ENCODE data around the gene CC2D2B. TPM values are rescaled to one million over a fixed set of nuclear protein-coding genes. Genes with fewer than 3 reads are reported as not detected.
"Not testable (repeated sequence)": the region's sequence is repeated elsewhere in the genome, so short reads cannot be mapped to it uniquely, and the experiment has no call there.

CC2D2B gene
- total and polyA plus RNA-seq, 12 donors: 0.14 to 1.8 (median 0.79) TPM

DNA sequence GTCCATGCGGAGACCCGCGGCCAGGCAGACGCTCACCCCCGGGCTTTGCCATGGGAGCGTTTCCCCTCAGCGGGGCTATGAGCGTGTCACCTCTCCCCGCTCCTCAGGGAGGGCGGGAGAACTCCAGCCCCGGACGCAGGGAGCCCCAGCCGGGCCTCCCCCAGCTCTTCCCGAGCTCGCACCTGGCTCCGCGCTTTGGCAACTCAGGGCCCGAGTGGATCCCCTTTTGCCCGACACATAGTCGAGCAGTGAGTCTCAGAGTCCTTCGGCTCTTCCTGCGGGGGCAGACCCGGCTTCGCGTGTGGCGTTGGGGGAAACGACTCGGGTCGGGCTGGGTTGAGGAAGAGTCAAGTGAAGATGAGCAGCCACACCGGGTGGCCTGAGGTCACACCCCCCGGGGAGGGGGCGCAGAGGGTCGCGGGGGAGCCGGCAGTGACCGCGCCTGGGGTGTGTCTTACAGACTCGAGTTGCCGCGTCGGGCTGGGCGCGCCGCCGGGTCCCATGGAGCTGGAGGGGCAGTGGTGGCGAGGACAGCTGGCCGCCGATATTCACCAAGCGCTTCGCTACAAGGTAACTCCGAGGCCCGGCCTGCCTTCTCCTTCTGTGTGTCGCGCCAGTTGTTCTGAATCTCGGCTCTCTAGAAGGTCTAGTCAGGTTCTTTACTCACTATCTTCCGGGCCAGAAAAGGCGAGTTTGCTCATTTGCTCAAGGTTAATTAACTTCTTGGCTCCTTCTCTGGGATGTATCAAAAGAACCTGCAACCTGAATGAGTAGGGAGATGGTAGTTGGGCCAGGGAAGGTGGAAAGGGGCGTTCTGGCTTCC, 136.3 kb downstream of the CC2D2B start:
- peak; percentile 26 to 50 for DNase-seq
- ATAC-seq: peak; percentile 52 to 81 (median 68)
- H3K36me3 ChIP-seq: peaks cover 0 to 25% (median 0%) of the 10 kb centered on the region in 9 donors
- no peaks in the 10 kb centered on the region for H3K27me3 ChIP-seq
- 2% methylated on average over 57 to 58 of the region's 58 CpGs for WGBS, 2 donors
- TF ChIP-seq, protein P1, sequence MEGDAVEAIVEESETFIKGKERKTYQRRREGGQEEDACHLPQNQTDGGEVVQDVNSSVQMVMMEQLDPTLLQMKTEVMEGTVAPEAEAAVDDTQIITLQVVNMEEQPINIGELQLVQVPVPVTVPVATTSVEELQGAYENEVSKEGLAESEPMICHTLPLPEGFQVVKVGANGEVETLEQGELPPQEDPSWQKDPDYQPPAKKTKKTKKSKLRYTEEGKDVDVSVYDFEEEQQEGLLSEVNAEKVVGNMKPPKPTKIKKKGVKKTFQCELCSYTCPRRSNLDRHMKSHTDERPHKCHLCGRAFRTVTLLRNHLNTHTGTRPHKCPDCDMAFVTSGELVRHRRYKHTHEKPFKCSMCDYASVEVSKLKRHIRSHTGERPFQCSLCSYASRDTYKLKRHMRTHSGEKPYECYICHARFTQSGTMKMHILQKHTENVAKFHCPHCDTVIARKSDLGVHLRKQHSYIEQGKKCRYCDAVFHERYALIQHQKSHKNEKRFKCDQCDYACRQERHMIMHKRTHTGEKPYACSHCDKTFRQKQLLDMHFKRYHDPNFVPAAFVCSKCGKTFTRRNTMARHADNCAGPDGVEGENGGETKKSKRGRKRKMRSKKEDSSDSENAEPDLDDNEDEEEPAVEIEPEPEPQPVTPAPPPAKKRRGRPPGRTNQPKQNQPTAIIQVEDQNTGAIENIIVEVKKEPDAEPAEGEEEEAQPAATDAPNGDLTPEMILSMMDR (IDR thresholded peaks at IDR 0.05): no peak
- peaks cover 0 to 28% (median 19%) of the 10 kb centered on the region in 9 donors for H3K4me1 ChIP-seq
- no peaks in the 10 kb centered on the region for H3K9me3 ChIP-seq
- intact Hi-C loops (cut with DNase I): loop anchor here in 5 of 10 donors (1.0 to 10.0 kb wide), 8 partner anchors 43 to 349 kb away; partner anchors contain the start of genes ZNF518A (in 3 of the 5) and TCTN3 (in 1 of the 5)
- peak overlapping the region in 9 of 10 donors; percentile 79 to 94 (median 89) for H3K27ac ChIP-seq
- H3K4me3 ChIP-seq: peak overlapping the region; percentile 52 to 92 (median 84)

DNA sequence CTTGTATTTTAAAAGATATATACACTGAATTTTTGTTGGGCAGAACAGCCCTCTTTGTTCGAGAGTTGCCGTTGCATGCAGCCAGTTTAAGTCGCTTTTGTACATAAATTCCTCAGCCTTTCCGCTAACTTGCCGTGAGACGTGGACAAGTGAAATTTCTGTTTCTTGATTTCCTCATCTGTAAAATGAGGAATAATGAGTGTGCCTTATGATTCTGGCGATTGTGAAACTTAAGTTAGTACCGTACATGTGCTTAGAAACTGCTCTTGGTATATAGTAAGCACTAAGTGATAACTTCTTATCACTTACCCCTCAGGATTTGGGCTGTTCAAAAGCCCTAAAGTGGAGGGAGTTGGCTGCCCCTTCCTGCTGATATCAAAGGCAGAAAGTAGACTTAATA, 137.0 kb downstream of the CC2D2B start:
- H3K27me3 ChIP-seq: no peaks in the 10 kb centered on the region
- peak overlapping the region in 9 of 10 donors; percentile 52 to 92 (median 82) for H3K4me3 ChIP-seq
- peaks cover 0 to 27% (median 0%) of the 10 kb centered on the region in 9 donors for H3K36me3 ChIP-seq
- DNase-seq: no peak
- H3K9me3 ChIP-seq: no peaks in the 10 kb centered on the region
- intact Hi-C loops (cut with DNase I): loop anchor here in 4 of 10 donors (5.0 to 10.0 kb wide), 6 partner anchors 43 to 350 kb away; partner anchors contain the start of genes ZNF518A (in 2 of the 4) and TCTN3 (in 1 of the 4)
- TF ChIP-seq, protein P1 (IDR thresholded peaks at IDR 0.05): no peak
- peaks cover 0 to 28% (median 19%) of the 10 kb centered on the region in 9 donors for H3K4me1 ChIP-seq
- WGBS, 2 donors: 52 to 60% methylated on average over 8 of the region's 8 CpGs
- H3K27ac ChIP-seq: peak overlapping the region in 4 of 10 donors; percentile 79 to 94 (median 90)
- no peak for ATAC-seq

DNA sequence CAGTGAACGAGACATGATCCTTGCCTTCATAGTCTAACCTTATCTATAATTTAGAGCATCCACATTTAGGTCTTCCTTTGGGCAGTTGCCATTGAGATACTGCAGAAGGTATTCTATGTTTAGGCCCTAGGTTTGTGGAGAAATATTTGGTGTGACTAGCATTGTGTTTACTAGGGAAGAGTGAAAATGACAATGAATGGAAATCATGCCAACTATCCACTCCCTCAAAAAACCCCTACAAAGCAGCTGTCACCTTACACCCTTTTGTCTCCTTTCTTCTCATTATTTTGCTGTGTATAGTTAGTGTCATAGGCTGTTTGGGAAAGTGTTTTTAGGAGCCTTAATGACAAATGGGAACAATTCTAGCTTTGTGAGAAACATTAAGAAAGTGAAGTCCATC, 138.8 kb downstream of the CC2D2B start:
- no peak overlapping the region for H3K4me3 ChIP-seq
- intact Hi-C loops (cut with DNase I): loop anchor here in 2 of 10 donors (10.0 kb wide), 2 partner anchors 88 to 352 kb away; partner anchors contain the start of genes TCTN3 (in 1 of the 2) and ZNF518A (in 1 of the 2)
- TF ChIP-seq, protein P1 (IDR thresholded peaks at IDR 0.05): no peak
- no peak overlapping the region for H3K27ac ChIP-seq
- no peaks in the 10 kb centered on the region for H3K27me3 ChIP-seq
- 63 to 77% methylated on average over 1 of the region's 1 CpG for WGBS, 2 donors
- DNase-seq (no peak), ATAC-seq (no peak)
- H3K4me1 ChIP-seq: peaks cover 0 to 28% (median 19%) of the 10 kb centered on the region in 9 donors
- peaks cover 0 to 45% (median 0%) of the 10 kb centered on the region in 9 donors for H3K36me3 ChIP-seq
- H3K9me3 ChIP-seq: no peaks in the 10 kb centered on the region

DNA sequence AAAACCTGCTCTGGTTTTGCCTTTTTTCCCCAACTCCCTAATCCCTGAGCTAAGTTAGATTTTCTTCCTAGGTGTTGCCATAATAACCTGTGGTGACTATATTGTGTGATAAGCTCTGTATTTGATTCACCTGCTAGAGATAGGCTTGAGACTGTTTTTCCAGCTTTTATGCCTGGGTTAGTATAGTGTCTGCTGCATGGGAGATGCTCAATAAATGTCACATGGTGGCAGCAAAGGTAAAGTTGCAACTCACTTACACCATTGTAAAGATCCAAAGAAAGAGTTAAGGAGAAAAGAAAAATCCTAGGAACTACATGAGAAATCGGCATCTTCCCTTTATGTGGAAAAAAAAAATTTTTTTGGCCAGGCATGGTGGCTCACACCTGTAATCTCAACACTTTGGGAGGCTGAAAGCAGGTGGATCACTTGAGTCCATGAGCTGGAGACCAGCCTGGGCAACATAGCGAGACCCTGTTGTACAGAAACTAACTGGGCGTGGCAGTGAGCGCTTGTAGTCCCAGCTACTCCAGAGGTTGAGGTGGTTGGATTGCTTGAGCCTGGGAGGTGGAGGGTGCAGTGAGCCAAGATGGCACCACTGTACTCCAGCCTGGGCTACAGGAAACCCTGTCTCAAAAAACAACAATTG, 139.4 kb downstream of the CC2D2B start:
- TF ChIP-seq, protein P1 (IDR thresholded peaks at IDR 0.05): no peak
- no peak overlapping the region for H3K4me3 ChIP-seq
- intact Hi-C loops (cut with DNase I): loop anchor here in 2 of 10 donors (10.0 kb wide), 2 partner anchors 88 to 352 kb away; partner anchors contain the start of genes TCTN3 (in 1 of the 2) and ZNF518A (in 1 of the 2)
- no peak for ATAC-seq
- peaks cover 0 to 51% (median 0%) of the 10 kb centered on the region in 9 donors for H3K36me3 ChIP-seq
- H3K4me1 ChIP-seq: peaks cover 0 to 28% (median 20%) of the 10 kb centered on the region in 9 donors
- H3K9me3 ChIP-seq: no peaks in the 10 kb centered on the region
- 93% methylated on average over 4 of the region's 4 CpGs for WGBS, 2 donors
- no peak overlapping the region for H3K27ac ChIP-seq
- no peak for DNase-seq
- no peaks in the 10 kb centered on the region for H3K27me3 ChIP-seq

DNA sequence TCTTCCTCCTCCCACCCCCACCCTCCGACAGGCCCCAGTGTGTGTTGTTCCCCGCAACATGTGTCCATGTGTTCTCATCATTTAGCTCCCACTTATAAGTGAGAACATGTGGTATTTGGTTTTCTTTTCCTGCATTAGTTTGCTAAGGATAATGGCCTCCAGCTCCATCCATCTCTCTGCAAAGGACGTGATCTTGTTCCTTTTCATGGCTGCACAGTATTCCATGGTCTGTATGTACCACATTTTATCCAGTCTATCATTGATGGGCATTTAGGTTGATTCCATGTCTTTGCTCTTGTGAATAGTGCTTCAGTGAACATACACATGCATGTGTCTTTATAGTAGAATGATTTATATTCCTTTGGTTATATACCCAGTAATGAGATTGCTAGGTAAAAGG, 140.2 kb downstream of the CC2D2B start:
- intact Hi-C loops (cut with DNase I): loop anchor here in 2 of 10 donors (10.0 kb wide), 2 partner anchors 87 to 353 kb away; partner anchors contain the start of genes TCTN3 (in 1 of the 2) and ZNF518A (in 1 of the 2)
- 96 to 97% methylated on average over 3 of the region's 3 CpGs for WGBS, 2 donors
- H3K27ac ChIP-seq, ATAC-seq, H3K9me3 ChIP-seq, H3K4me3 ChIP-seq, H3K27me3 ChIP-seq, DNase-seq: not testable (repeated sequence)
- Histone ChIP-seq H3K4me1 (peaks cover 0 to 22% (median 15%) of the 10 kb centered on the region in 9 donors), H3K36me3 (peaks cover 0 to 59% (median 0%) of the 10 kb centered on the region in 9 donors)
